Right forelimb (tissue), 1 donor: ENCODE data around the gene RIMS4.

Experiments used
- DNase-seq: peaks from one replicate; pipeline ENCODE4 v3.0.0-alpha.2; 2018

Gene RIMS4

DNA sequence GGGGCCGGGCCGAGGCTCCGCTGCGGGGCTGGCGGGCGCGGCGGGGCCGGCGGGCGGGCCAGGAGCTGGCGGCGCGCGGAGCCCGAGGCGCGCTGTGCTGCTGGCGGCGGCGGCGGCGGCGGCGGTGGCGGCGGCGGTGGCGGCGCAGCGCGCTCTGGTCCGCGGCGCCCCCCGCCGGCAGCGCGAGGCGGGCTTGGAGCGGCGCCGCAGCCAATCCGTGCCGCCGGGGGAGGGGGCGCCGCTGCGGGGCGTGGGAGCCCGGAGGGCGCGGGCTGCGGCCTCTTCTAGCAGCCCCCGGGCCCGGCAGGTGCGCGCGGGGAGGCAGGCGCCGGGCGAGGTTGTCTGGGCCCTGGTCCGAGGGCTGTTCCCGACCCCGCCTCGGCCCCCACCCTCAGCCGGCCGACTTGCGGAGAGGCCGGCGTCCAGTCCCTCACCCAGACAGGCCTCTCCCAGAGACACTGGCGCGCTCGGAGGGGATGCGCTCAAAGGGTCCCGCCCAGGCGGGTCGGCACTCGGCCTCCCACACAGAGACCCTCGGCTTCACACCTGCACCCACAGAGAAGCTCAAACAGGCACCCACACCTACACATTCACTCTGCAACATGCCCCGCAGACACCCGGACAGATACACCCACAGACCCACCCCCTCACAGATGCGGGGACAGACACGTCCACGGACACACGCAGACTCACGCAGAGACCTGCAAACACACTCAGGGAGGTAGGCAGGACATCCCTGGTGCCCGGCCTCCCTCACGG lies at the start of gene RIMS4:
Gene RIMS4, minus strand, starts transcription at position 156 of the 759 bp plus-strand sequence. CDS start 275 bp downstream, outside the sequence.
- no peak for DNase-seq

DNA sequence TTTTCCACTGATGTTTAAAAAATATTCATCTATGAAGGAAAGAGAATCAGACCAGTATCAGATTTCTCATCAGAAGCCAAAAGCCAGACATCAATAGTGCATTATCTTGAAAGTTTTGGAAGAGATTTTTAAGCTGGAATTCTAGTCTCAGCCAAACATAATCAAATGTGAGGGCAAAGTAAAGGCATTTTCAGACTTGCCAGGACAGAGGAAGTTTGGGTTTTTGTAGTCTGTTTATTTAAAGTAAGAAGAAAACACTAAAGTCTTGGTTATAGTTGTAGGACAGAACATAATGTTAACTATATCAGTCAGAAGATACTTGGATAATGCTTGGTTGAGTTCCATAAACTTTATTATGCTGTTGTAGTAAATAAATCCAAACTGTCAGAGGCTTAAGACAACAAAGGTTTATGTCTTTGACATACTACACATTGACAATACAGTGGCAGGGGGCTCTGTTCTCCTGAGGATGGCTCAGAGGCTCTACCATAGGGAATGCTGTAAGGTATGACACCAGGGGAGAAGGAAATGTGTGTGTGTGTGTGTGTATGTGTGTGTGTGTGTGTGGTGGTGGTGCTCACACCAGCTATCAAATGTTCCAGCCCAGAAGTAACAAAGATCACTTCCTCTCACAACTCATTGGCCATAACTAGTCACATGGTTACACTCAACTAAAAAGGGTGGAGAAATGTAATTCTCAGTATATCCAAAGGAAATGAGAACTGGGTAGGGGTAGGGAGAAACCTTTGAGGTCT lies 48.4 kb upstream of the RIMS4 start:
- no peak for DNase-seq

DNA sequence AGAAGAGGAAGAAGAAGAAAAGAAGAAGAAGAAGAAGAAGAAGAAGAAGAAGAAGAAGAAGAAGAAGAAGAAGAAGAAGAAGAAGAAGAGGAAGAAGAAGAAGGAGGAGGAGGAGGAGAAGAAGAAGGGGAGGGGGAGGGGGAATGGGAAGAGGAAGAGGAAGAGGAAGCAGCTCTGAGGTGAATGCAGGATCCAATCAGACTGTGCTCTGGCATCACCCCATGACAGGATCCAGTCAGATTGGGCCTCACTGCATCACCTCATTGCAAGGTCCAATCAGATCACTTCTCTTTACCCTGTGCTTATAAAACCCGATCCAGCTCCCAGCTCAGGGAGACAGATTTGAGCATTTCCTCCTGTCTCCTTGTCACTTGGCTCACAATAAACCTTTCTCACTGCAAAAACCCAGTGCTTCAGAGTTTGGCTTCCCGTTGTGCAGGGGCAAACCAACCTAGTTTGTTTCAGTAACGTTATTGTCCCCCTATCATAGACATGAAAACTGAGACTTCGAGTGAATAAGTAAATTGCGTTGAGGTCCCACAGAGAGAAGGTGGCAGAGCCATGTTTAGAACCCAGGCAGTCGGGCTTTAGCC lies 46.6 kb upstream of the RIMS4 start:
- no peak for DNase-seq

DNA sequence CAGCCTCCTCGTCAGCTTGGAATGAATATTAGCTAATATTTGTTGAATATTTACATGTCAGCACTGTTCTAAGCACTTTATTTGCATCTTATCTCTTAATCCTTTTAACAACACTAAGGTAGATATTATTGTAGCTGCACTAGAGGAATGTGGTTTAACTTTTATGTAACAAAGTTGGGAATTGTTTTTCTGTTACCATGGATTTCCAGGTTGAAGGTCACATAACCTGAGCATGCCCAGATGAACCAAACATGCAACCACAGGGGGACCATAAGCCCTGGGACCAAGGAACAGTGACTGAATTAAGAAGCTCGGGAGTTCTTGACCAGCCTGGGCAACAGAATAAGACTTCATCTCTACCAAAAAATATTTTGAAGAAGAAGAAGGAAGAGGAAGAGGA lies 46.1 kb upstream of the RIMS4 start:
- no peak for DNase-seq

DNA sequence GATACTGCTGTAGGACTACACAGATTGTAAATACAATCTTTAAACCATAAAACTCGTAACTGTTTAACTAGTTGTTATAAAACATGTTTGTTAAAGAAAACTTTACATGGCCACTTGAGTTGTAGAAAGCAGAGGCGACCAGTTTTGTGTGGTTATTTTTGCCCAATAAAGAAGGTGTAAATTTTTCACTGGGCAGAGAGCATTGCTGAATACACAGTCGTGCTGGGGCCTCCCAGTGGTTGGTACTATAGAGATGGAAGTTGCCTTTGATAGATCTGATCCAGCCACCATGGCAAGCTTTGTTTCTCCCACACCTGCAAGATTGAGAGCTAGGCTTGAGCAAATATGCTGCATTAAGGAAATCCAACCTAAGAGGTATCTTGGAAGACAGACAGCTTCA lies 41.2 kb upstream of the RIMS4 start:
- DNase-seq, result no peak

DNA sequence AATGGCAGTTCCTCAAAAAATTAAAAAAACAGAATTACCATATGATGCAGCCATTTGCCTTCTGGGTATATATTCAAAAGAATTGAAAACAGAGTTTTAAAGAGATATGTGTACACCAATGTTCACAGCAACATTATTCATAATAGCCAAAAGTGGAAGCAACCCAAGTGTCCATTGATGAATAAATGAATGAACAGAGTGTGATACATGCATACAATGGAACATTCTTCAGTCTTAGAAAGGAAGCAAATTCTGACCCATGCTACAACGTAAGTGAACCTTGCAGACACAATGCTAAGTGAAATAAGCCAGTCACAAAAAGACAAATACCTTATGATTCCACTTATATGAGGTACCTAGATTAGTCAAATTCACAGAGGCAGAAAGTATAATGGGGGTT lies 40.5 kb upstream of the RIMS4 start:
- DNase-seq, result no peak

DNA sequence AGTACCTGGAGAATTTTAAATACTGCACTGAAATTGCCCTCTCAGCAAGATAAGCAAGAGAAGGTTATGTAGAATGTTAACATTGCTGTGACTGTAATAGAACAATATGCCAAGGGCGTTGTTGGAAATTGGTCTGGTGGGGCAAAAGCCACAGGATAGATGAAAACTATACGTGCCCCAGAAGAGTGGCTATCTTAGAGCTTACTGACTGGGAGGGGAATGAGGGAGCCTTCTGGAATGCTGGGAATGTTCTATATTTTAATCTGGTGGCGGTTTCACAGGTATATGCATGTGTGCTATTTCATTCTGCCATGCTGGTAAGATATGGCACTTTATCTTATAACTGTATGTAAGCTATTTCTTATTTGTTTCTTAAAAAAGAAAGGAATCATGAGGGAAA lies 39.9 kb upstream of the RIMS4 start:
- DNase-seq, result no peak

DNA sequence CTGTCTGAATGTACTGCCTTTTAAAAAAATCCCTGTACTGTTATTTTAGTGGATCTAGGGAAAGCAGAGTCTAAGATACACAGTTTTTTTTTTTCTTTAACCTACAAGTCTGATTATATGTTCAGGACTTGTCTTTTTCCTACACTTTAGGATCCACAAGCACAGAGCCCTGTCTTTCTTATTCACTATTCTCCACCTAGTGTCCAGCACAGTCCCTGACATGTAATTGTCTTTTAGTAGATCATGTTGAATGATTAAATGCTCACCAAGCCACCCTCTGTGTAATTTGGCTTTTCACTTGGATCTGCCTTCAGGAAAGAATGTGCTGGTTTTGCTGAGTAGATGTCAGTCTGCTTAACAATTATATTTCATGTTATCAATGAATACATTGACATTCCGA lies 39.4 kb upstream of the RIMS4 start:
- no peak for DNase-seq

DNA sequence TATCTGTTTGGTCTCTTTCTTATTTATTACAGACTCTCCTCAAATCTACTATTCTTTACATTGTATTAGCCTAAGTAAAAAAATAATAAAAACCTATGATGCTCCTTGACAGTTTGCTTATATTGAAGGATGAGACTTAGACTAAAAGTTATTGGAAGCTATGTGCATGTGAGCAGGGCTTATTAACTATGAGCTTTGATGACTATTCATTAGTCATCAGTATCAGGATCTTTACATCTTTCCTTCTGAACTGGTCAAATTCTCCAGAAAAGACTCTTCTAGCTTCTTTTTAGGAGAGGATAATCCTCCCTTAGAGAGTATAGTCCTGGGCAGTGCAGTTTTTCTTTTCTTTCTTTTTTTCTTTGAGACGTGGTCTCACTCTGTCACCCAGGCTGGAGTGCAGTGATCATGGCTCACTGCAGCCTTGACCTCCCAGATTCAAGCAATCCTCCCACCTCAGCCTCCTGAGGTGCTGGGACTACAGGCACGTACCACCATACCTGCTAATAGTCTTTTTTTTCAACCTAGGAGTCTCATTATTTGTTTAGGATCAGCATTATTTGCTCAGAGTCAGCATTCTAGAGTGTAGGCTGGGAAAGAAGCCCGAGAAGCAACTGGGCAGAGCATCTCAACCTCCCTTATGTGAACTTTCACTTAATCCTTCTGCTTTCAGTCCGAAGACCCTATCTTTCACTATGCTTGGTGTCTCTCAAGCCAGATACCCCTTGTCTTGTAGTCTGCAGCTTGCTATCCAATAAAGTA lies 38.1 kb upstream of the RIMS4 start:
- DNase-seq, result no peak

DNA sequence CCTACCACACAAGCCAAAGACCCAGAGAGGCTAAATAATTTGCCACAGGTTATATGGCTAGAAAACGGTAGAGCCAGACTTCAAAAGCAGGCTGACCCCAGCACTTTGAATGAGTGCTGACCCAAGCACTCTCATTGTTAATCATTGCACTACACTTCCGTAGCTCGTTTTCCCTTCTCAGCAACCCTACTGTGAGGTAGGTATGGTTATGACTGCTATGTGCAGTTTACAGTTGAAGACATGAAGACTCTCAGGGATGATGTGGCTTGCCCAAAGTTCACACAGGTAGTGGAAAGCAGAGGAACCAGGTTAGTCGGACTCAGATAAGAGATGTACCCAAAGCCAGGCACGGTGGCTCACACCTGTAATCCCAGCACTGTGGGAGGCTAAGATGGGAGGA lies 33.5 kb upstream of the RIMS4 start:
- DNase-seq, result no peak

DNA sequence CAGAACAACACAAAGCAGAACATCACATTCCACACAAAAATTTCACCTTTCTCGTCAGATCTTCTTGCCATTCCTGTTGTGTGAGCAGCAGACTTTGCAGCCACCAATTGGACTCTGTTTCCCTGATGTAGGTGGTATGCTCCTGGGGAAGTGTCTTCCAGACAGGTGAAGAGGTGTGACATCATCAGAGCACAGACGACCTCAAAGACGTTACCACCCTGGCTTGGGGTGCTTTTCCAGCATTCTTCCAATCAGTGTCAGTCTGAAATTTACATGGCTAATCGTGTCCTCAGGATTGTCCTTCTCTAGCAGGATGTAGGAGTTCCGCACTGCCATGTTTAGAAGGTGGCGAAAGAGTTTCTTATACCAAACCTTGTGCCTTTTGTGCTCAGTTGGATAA lies 31.6 kb upstream of the RIMS4 start:
- no peak for DNase-seq

DNA sequence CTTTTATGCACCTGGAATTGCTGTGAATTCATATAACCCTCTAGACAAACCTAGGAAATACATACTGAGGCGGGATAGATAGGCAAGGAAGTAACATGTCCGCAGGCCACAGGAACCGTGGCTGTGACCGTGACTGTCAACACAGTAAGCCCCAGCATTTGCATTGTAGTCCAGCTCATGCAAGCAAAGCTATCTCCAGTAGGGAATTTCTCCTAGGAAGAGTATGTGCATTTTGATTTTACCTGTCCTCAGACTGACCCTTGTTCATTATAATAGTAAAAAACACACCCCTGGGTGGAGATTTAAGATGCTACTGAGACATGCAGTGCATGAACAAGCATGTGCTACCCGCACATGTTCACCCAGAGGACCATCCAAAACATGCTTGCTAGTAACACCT lies 30.5 kb upstream of the RIMS4 start:
- DNase-seq, result no peak

DNA sequence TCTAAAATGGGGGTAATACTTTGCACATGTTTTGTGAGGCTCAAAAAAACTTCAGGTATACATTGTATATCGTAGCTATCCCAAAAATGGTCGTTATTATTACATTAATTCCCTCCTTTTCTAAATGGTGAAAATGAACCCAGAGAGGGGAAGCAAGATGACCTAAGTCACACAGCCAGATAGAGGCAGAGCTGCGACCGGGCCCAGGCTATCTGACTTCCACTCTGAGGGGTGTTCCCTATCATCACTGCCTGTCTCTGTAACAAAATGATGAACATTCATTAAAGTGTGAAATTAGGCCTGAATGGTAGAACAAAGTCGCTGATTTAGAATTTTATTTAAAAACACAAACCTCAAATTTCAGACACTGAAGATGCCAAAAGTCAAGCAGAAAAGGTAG lies 29.1 kb upstream of the RIMS4 start:
- DNase-seq, result no peak

DNA sequence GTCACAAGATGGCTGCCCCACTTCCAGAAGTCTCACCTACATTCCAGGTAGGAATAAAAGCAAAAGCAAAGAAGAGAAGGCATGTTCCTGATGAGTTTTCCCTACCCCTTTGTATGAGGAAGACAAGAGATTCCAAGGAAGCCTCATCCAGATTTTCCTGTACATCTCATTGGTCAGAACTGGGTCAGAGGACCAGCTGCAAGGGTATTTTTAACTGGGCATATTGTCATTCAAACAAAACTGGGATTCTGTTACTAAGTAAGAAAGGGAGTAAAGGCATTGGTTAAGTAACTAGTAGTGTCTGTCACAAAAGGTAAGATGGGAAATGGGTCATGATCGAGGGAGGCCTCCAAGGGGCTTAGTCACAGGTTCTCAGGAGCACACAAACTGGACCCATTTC lies 28.2 kb upstream of the RIMS4 start:
- no peak for DNase-seq

DNA sequence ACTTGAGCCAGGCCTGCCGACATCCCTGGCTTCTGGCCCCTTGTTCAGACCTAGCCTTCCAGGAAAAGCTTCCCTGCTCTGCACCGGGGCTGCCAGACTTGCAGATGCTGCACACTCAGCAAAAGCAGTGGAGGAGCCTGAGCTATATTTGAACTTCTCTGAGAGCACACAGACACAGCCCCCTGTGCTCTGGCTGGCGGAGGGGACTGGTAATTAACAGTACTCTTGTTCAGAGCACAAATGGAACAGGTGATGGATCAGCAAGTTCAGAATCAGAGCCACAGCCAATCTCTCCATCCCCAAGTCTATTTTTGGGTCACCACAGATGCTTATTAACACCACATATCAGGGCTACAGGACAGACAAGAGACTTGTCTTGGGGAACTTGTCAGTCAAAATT lies 27.6 kb upstream of the RIMS4 start:
- DNase-seq, result no peak

DNA sequence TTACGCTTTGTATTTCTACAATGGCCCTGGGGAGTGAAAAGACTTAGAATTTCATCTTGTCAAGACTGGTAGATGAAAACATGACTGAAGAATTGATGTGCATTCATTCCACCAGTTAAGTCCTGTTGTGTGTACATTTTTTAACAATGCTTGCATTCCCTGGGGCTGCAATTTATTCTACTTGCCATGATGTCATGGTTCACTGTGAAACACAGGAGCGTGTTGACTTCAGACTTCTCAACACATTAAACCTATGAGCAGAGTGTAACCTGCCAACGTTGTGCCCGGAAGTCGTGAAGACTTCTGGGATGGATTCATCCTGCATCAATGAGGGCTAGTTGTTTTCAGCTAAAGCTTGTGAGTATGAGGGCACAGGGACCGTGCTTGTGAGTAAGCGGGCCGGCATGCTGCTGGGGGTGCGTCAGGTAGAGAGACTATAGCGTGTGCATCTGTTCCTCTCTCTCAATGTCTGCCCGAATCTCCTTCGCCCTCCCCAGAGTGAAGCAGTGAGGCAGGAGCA lies 26.3 kb upstream of the RIMS4 start:
- DNase-seq, result no peak

DNA sequence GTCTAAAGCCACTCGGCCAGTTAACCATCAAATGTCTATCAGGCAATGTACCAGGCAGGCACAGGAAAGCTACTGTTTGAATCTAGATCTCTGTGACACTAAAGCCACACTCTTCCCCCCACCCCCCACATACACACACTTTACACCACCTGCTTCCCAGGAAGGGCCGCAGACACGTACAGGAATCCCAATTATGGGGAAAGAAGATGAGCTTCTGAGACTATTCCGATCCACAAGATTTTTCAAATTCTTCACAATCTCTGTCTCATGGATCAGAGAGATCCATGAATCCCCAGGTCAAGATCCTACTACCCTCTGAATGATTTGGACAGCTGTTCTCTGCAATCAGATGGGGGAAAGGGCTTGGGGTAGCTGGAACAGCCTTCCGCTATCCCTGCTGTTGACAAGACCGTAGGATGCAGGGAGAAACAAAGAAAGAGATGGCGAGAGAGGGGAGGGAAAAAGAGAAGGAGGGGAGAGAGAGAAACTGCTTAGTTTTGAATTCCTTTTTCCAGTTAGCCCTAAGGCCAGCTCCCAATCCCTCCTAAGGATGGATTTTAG lies 25.4 kb upstream of the RIMS4 start:
- no peak for DNase-seq

DNA sequence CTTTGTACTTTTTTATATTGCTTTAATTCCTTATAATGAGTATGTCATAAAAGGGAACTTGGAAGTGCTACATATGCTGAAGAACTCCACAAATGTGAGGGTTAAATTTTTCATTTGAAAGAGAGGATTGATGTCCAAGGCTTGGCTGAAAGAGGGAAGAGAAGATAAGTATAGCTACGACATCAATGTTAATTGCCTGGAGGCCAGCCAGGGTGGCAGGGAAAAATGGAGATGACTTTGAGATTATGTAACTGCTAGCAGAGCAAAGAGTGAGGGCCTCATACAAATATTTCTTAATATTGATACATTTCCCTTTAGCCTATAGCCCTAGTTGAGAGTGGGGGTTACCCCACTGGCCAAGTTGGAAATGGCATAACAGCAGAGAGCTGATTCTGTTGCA lies 24.8 kb upstream of the RIMS4 start:
- no peak for DNase-seq

DNA sequence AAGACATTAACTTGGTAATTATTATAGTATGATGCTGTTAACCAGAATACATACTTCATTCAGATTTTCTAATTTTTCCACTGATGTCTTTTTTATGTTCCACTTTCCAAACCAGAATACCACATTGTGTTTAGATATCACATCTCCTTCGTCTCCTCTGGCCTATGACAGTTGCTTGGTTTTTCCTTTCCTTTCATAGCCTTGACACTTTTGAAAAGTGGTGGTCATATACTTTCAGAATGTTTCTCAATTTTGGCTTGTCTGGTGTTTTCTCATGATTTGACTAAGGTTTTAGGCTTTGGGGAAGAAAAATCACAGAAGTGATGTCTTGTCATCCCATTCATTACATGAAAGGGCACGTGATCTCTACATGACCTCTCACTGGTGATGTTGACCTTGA lies 24.3 kb upstream of the RIMS4 start:
- no peak for DNase-seq

DNA sequence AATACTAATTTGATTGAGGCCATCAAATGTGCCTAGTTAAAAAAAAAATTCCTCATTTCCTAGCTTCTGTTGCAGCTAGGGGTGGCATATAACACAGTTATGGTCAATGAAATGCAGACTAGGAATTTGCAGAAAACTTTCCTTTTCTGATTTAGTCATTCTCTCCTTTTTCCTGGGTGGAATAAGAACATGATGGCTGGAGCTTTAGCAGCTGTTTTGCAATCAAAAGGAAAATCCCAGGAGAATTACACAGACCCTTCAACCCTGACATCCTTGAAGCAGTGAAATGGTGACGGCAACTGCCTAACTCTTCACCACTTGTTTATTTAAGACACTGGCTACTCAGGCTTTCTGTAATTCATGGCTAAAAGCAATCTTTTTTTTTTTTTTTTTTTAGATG lies 23.1 kb upstream of the RIMS4 start:
- DNase-seq, result no peak

DNA sequence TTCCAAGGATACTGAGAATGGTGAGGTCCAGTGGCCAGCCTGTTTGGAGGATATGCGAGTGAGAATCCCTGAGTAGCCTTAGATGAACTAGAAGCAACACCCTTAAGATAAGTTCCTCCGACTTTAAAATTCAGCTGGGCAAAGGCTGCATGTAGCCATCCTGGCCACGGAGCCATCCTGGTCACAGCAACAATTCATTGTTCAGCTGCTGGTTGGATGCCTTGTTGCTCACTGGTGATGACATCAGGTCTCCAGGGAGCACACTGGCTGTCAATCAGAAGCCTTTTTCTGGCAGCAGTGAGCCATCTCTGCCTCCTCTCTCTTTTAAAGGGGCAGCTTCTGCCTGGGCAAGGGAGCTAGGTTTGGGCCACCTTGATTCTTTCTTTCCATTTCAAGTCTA lies 22.4 kb upstream of the RIMS4 start:
- no peak for DNase-seq

DNA sequence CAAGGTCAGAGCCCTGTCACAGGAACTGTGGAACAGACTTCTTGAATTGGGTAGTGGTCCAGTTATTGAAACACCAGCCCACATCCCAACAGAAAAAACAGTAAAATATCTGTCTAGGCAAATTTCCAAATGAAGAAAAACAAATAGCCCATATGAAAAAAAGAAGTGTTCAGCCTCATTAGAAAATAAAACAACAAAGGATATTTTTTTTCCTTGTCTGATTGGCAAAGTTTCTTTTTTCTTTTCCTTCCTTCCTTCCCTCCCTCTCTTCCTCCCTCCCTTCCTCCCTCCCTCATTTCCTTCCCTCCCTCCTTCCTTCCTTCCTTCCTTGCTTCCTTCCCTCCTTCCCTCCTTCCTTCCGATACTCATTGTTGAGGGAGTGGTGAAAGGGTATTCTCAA lies 20.6 kb upstream of the RIMS4 start:
- DNase-seq, result no peak

DNA sequence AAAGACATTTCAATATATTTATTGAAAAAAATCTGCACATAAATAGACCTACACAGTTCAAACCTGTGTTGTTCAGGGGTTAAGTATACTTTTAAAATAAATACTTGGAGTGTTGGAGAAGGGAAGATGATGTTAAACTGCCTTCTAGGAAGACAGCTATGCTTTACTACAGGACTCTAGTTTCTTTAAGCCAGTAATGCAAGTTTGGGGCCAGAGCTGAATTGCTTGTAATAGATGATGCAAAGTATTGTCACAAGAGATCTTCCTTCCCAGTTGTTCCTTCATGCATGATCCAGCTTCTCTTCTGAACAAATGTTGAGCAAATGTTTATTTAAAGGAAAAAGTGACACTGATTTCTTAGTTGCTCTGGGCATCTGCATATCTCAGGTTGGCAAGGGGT lies 20.2 kb upstream of the RIMS4 start:
- DNase-seq, result no peak
